MM.1S (cell line): Measurements from ENCODE around the gene HOXB5.

ENCODE experiments used
- DNase-seq: peaks from one replicate; pipeline ENCODE4 v3.0.0-alpha.2; 2015
- H2AFZ ChIP-seq: fragments of 300-600 bp; sonication (generic); 2 replicates; pipeline ENCODE4 v1.6.0; 2016; ENCODE audit warnings: antibody characterized with exemption, low read length
- H3F3A ChIP-seq: fragments of 300-600 bp; sonication (generic); 2 replicates; pipeline ENCODE4 v1.6.1; 2016; ENCODE audit warnings: mild to moderate bottlenecking, antibody characterized with exemption, low read length, moderate library complexity, mixed read lengths; ENCODE audit not compliant: insufficient read depth
- H3K27ac ChIP-seq: fragments of 300-600 bp; sonication (generic); 2 replicates; pipeline ENCODE4 v1.5.1; 2016; ENCODE audit warnings: mild to moderate bottlenecking, low read length
- H3K27me3 ChIP-seq: fragments of 300-600 bp; sonication (generic); replicated peaks from 2 replicates; pipeline ENCODE4 v1.6.0; 2016; ENCODE audit warnings: low read length; ENCODE audit not compliant: insufficient read depth
- H3K36me3 ChIP-seq: fragments of 300-600 bp; sonication (generic); replicated peaks from 2 replicates; pipeline ENCODE4 v1.6.1; 2016; ENCODE audit warnings: mild to moderate bottlenecking, low read length, mixed read lengths; ENCODE audit not compliant: insufficient read depth
- H3K4me1 ChIP-seq: fragments of 300-600 bp; sonication (generic); 2 replicates; pipeline ENCODE4 v1.6.1; 2016; ENCODE audit warnings: low read length, mixed read lengths
- H3K4me2 ChIP-seq: fragments of 300-600 bp; sonication (generic); 2 replicates; pipeline ENCODE4 v1.6.0; 2016; ENCODE audit warnings: low read depth, low read length
- H3K4me3 ChIP-seq: fragments of 300-600 bp; sonication (generic); 2 replicates; pipeline ENCODE4 v1.5.1; 2016; ENCODE audit warnings: low read length, mixed read lengths
- H3K79me2 ChIP-seq: fragments of 300-600 bp; sonication (generic); 2 replicates; pipeline ENCODE4 v1.6.1; 2016; ENCODE audit warnings: mixed run types, low read length, mixed read lengths
- H3K9ac ChIP-seq: fragments of 300-600 bp; sonication (generic); 2 replicates; pipeline ENCODE4 v1.6.1; 2016; ENCODE audit warnings: low read length, mixed read lengths
- H3K9me2 ChIP-seq: fragments of 300-600 bp; sonication (generic); replicated peaks from 2 replicates; pipeline ENCODE4 v1.6.1; 2016; ENCODE audit warnings: mild to moderate bottlenecking, low read length, mixed read lengths; ENCODE audit not compliant: insufficient read depth
- H3K9me3 ChIP-seq: fragments of 300-600 bp; sonication (generic); replicated peaks from 2 replicates; pipeline ENCODE4 v1.6.1; 2016; ENCODE audit warnings: mild to moderate bottlenecking, low read length, mixed read lengths; ENCODE audit not compliant: insufficient read depth
- H4K20me1 ChIP-seq: fragments of 300-600 bp; sonication (generic); 2 replicates; pipeline ENCODE4 v1.6.1; 2016; ENCODE audit warnings: mild to moderate bottlenecking, low read length, moderate library complexity, mixed read lengths; ENCODE audit not compliant: insufficient read depth
- CTCF ChIP-seq: fragments of 300-600 bp; sonication (generic); IDR thresholded peaks from 2 replicates; pipeline ENCODE4 v1.5.1; 2016; ENCODE audit warnings: antibody characterized with exemption, low read length, mixed read lengths
- EZH2 ChIP-seq: fragments of 300-600 bp; sonication (generic); optimal IDR thresholded peaks from 2 replicates; pipeline ENCODE3; 2017; ENCODE audit warnings: low read depth, mild to moderate bottlenecking, antibody characterized with exemption, low read length, mixed read lengths
- EZH2phosphoT487 ChIP-seq: fragments of 300-600 bp; sonication (generic); IDR thresholded peaks from 2 replicates; pipeline ENCODE4 v1.6.1; 2018; ENCODE audit warnings: antibody characterized with exemption, low read length

Gene HOXB5

GRCh38 chr17:48579471-48579759 is 14.2 kb downstream of the HOXB5 start:
- Histone ChIP-seq H4K20me1 (no peaks in the 10 kb centered on the region), H3K4me3 (no peak overlapping the region), H2AFZ (no peak overlapping the region), H3K79me2 (peaks cover 12% of the 10 kb centered on the region), H3F3A (no peaks in the 10 kb centered on the region), H3K27me3 (no peaks in the 10 kb centered on the region), H3K27ac (no peak overlapping the region), H3K9me2 (no peaks in the 10 kb centered on the region), H3K4me2 (peak overlapping the region; percentile 86; the same call in 1 of the 2 replicates), H3K9ac (no peak overlapping the region), H3K36me3 (no peaks in the 10 kb centered on the region), H3K9me3 (no peaks in the 10 kb centered on the region), H3K4me1 (peaks cover 8% of the 10 kb centered on the region)
- TF ChIP-seq CTCF (no peak), EZH2 (no peak)
- no peak for DNase-seq

GRCh38 chr17:48578616-48579470 is 14.7 kb downstream of the HOXB5 start:
- Histone ChIP-seq H3K27ac (peak overlapping the region; percentile 22; the same call in 1 of the 2 replicates), H3K4me2 (peak overlapping the region; percentile 86), H3K27me3 (no peaks in the 10 kb centered on the region), H3F3A (no peaks in the 10 kb centered on the region), H2AFZ (peak overlapping the region; percentile 75), H3K36me3 (no peaks in the 10 kb centered on the region), H3K9me3 (no peaks in the 10 kb centered on the region), H3K9me2 (no peaks in the 10 kb centered on the region), H3K4me3 (peak overlapping the region; percentile 79), H4K20me1 (no peaks in the 10 kb centered on the region), H3K79me2 (peaks cover 12% of the 10 kb centered on the region), H3K9ac (peak overlapping the region; percentile 74), H3K4me1 (peaks cover 8% of the 10 kb centered on the region)
- no peak for DNase-seq
- TF ChIP-seq CTCF (no peak), EZH2 (no peak), EZH2phosphoT487 (no peak)

DNA sequence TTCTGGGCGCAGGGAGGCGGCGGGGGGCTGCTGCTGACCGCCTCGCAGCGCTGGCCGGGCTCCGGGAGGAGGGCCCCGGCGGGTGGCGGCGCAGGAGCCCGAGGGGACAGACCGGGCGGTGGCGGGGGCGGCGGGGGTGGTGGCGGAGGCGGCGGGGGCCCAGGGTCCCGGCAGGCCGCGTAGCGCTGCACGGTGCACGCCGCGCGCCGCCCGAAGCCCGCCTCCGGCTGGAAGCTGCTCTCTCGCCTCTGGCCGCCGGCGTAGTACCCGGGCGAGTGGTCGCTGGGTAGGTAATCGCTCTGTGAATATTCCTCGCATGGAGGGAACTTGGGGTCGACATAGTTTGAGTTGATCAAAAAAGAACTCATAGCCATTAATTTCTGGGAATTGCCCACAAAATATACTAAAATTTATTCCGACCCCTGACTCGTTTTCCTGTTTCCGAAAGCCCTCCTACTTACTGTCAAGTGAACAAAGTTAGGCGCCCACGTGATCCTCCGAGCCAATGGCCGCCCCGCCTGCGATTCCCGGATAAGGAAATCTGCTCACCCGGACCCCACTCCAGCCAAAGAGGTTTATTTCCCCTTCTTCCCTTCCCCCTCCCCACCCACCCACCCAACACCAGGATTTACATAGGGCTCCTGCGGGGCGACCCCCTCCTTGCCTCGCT is 15.5 kb downstream of the HOXB5 start, which contains the start of gene HOXB4:
Gene HOXB4 (minus strand): TSS at position 405 of the 670 bp plus-strand sequence. CDS start 31 bp downstream, at position 374.
- Histone ChIP-seq H3K4me1 (peaks cover 8% of the 10 kb centered on the region), H3K9me3 (no peaks in the 10 kb centered on the region), H3K4me2 (peak within 1 kb of the TSS; percentile 86), H3K36me3 (no peaks in the 10 kb centered on the region), H3F3A (no peaks in the 10 kb centered on the region), H4K20me1 (no peaks in the 10 kb centered on the region), H3K9ac (peak within 1 kb of the TSS; percentile 81), H3K9me2 (no peaks in the 10 kb centered on the region), H3K27ac (peak within 1 kb of the TSS; percentile 22; the same call in 1 of the 2 replicates), H3K79me2 (peaks cover 12% of the 10 kb centered on the region), H3K27me3 (no peaks in the 10 kb centered on the region), H2AFZ (peak within 1 kb of the TSS; percentile 78), H3K4me3 (peak within 1 kb of the TSS; percentile 79)
- peak; percentile 80 for DNase-seq
- no peak for TF ChIP-seq CTCF
- TF ChIP-seq EZH2, result no peak
- no peak for TF ChIP-seq EZH2phosphoT487
